NCI-H2081 treated with DMSO at 0.1 percent for 48 hours (cell line): ENCODE measurements around the gene PDE5A.
A peak's percentile ranks its signal among the peaks of the same experiment; 100 is the strongest.
"Not testable (repeated sequence)": the region's sequence is repeated elsewhere in the genome, so short reads cannot be mapped to it uniquely, and the experiment has no call there.

Experiments
- DNase-seq: peaks from one replicate; lab custom pipeline; 2025; lab: John Stamatoyannopoulos, UW

The PDE5A gene

GRCh38 chr4:119628281-119629141 is at the start of gene PDE5A:
TSS of gene PDE5A (minus strand) at chr4:119628804. CDS start at chr4:119628671, 133 bp downstream.
- DNase-seq, result peak; percentile 11

GRCh38 chr4:119676101-119676500 is 47.5 kb upstream of the PDE5A start:
- DNase-seq, result no peak

GRCh38 chr4:119675391-119675790 is 46.8 kb upstream of the PDE5A start:
- no peak for DNase-seq

GRCh38 chr4:119672938-119673337 is 44.3 kb upstream of the PDE5A start:
- no peak for DNase-seq

- no peak for DNase-seq
Observed at GRCh38 chr4:119672086-119672485, 43.5 kb upstream of the PDE5A start.

- no peak for DNase-seq
Observed at GRCh38 chr4:119671205-119671604, 42.6 kb upstream of the PDE5A start.

GRCh38 chr4:119667802-119668201 is 39.2 kb upstream of the PDE5A start:
- no peak for DNase-seq

- DNase-seq, result no peak
Observed at GRCh38 chr4:119666653-119667091, 38.1 kb upstream of the PDE5A start.

GRCh38 chr4:119665752-119666151 is 37.1 kb upstream of the PDE5A start:
- no peak for DNase-seq

- no peak for DNase-seq
Observed at GRCh38 chr4:119664168-119664907, 35.7 kb upstream of the PDE5A start.

- DNase-seq, result no peak
Observed at GRCh38 chr4:119663160-119663788, 34.7 kb upstream of the PDE5A start.

- not testable (repeated sequence) for DNase-seq
Observed at GRCh38 chr4:119662612-119663011, 34.0 kb upstream of the PDE5A start.

GRCh38 chr4:119661231-119661630 is 32.6 kb upstream of the PDE5A start:
- DNase-seq, result no peak

GRCh38 chr4:119659576-119659975 is 31.0 kb upstream of the PDE5A start:
- DNase-seq, result no peak

GRCh38 chr4:119657111-119657611 is 28.6 kb upstream of the PDE5A start:
- no peak for DNase-seq

- DNase-seq, result no peak
Observed at GRCh38 chr4:119656342-119656741, 27.7 kb upstream of the PDE5A start.

- no peak for DNase-seq
Observed at GRCh38 chr4:119655111-119655837, 26.7 kb upstream of the PDE5A start.

GRCh38 chr4:119653990-119654389 is 25.4 kb upstream of the PDE5A start:
- no peak for DNase-seq

- no peak for DNase-seq
Observed at GRCh38 chr4:119652998-119653397, 24.4 kb upstream of the PDE5A start.

- no peak for DNase-seq
Observed at GRCh38 chr4:119648398-119648797, 19.8 kb upstream of the PDE5A start.

GRCh38 chr4:119647558-119647957 is 19.0 kb upstream of the PDE5A start:
- DNase-seq, result no peak
